ENCODE results near the gene FLT4.

DNA sequence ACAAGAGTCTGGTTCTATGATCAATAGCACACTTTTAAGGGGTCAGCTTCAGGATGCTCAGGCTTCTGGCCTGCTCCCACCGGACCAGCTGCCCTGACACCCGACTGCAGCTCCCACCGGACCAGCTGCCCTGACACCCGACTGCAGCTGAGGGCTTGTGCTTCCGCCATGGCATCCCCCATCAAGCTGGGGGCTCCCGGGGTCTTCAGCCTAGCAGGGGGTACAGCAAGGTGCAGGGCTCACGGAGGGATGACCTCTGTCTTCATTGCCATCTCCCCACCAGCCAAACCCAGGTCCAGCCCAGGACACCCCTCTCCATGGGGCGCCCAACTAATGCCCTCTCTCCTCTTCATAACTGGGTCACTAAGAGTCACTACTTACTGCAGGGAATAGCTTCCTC, 1.9 kb downstream of the FLT4 start:
- TF ChIP-seq CTCF (IDR thresholded peaks at IDR 0.05; ENCODE audit: insufficient read depth, low read length, poor library complexity, severe bottlenecking) (no peak), EZH2phosphoT487 (conservative IDR thresholded peaks at IDR 0.05; ENCODE audit: low read length) (no peak)
